ENCODE results near the gene CNTLN. TPM values are rescaled to one million over a fixed set of nuclear protein-coding genes. Genes with fewer than 3 reads are reported as not detected.

CNTLN gene
- total and polyA plus RNA-seq, 9 of the 15 experiments (the other 6 are each of a cell fraction or from before 2014, with no cell fraction given): 0.08 TPM; not detected in 8

- TF ChIP-seq TCF15 (CRISPR knock-in tag; IDR thresholded peaks at IDR 0.05): no peak
Measured at GRCh38 chr9:17222932-17223331, 88.1 kb downstream of the CNTLN start (continued).

GRCh38 chr9:17225407-17225806 lies 90.6 kb downstream of the CNTLN start:
- WGBS (ENCODE audit: insufficient coverage, low coverage, missing lambda C conversion rate): 14% methylated on average over 1 of the region's 1 CpG
- BruUV-seq (replicated peaks): no TSS peak
- H2AFZ ChIP-seq (ENCODE audit: low read depth, low read length): no peak overlapping the region
- no peaks in the 10 kb centered on the region for H3K27me3 ChIP-seq (ENCODE audit: control insufficient read depth in 2 of 2, insufficient read depth in 2 of 2, low read length in 2 of 2)
- H3K9me3 ChIP-seq (replicated peaks; ENCODE audit: control insufficient read depth, insufficient read depth, low read depth, low read length): no peaks in the 10 kb centered on the region
- no peak overlapping the region for H3K27ac ChIP-seq (ENCODE audit: extremely low read depth, low read depth, low read length)
- no peak overlapping the region for H3K4me3 ChIP-seq
- CTCF ChIA-PET (ENCODE audit: low intra/inter-chr PET ratio): no interaction called here
- FAIRE-seq (no peak), DNase-seq (ENCODE audit: extremely low read depth in 1 of 4, low spot score in 3 of 4) (no peak), ATAC-seq (no peak)
- H3K79me2 ChIP-seq (ENCODE audit: control insufficient read depth, insufficient read depth, low read length): no peaks in the 10 kb centered on the region
- no peak overlapping the region for H3K4me2 ChIP-seq (ENCODE audit: insufficient read depth, low read length)
- POLR2A ChIA-PET: no interaction called here
- intact Hi-C loops (cut with micrococcal nuclease) (no loop called here), in situ Hi-C loops (cut with MboI) (no loop called here)
- no peaks in the 10 kb centered on the region for H4K20me1 ChIP-seq (replicated peaks; ENCODE audit: control insufficient read depth, insufficient read depth, low read length)
- no peaks in the 10 kb centered on the region for H3K9me1 ChIP-seq (ENCODE audit: control insufficient read depth, insufficient read depth, low read length)
- H3K9ac ChIP-seq (ENCODE audit: insufficient read depth in 1 of 2, low read depth in 2 of 2, low read length in 2 of 2): no peak overlapping the region
- TF ChIP-seq SMAD2 (IDR thresholded peaks at IDR 0.05; ENCODE audit: low read depth, low read length) (no peak), E2F6 (IDR thresholded peaks at IDR 0.05; ENCODE audit: borderline replicate concordance in 1 of 2, extremely low read depth in 1 of 2, insufficient read depth in 1 of 2, insufficient read length in 1 of 2, low read depth in 1 of 2, low read length in 1 of 2, poor library complexity in 1 of 2, severe bottlenecking in 1 of 2) (no peak), MIER1 (IDR thresholded peaks at IDR 0.05; ENCODE audit: low read depth) (no peak), POLR3G (IDR thresholded peaks at IDR 0.05; ENCODE audit: extremely low read depth, insufficient read length, insufficient replicate concordance) (no peak)
- H3K36me3 ChIP-seq (ENCODE audit: control insufficient read depth, insufficient read depth, low read length): no peaks in the 10 kb centered on the region
- no peaks in the 10 kb centered on the region for H3K4me1 ChIP-seq (replicated peaks in 1 of 2; ENCODE audit: control insufficient read depth in 2 of 2, insufficient read depth in 2 of 2, low read length in 2 of 2)
